ENCODE data around the gene PPP1R14D.

DNA sequence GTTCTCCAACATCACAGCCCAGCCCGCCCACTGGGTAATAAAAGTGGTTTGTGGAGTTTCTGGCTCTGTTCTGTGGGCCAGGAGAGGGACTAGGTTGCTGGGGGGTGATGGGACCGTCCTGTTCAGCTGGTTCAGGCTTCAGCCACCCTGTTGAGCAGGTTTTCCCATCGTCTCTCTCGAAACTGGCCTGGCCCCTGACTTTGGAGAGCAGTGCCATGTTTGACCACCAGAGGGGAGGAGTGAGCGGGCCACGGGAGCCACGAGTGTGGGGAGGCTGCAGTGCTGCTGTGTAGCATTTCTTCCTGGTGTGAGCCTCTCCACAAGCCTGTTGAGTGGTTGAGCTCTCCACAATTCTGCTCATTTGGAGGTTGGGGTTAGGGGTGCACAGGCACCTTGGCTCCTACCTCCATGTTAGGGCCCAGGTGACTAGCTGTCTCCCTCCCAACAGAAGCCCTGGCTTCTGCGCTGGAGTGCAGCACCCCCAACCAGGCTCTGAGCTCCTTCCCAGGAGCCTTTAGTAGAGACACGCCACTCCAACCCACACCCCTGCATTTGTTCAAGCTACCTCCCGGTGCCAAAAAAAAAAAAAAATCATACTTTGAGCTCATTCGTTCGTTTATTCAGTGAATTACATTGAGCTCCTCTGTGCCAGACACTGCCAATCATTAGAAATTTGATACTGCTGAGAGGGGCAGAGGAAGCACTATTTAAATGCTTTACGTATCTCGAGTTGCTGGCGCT lies 29.3 kb upstream of the PPP1R14D start:
- TF ChIP-seq, protein P1, sequence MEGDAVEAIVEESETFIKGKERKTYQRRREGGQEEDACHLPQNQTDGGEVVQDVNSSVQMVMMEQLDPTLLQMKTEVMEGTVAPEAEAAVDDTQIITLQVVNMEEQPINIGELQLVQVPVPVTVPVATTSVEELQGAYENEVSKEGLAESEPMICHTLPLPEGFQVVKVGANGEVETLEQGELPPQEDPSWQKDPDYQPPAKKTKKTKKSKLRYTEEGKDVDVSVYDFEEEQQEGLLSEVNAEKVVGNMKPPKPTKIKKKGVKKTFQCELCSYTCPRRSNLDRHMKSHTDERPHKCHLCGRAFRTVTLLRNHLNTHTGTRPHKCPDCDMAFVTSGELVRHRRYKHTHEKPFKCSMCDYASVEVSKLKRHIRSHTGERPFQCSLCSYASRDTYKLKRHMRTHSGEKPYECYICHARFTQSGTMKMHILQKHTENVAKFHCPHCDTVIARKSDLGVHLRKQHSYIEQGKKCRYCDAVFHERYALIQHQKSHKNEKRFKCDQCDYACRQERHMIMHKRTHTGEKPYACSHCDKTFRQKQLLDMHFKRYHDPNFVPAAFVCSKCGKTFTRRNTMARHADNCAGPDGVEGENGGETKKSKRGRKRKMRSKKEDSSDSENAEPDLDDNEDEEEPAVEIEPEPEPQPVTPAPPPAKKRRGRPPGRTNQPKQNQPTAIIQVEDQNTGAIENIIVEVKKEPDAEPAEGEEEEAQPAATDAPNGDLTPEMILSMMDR (IDR thresholded peaks at IDR 0.05) = peak in 6 of 7 experiments; percentile 92 to 99 (median 94)
- TF ChIP-seq POLR2A (IDR thresholded peaks at IDR 0.05) = no peak
- peak in 2 of 3 donors; percentile 30 to 83 for TF ChIP-seq POLR2AphosphoS5 (IDR thresholded peaks at IDR 0.05)
- TF ChIP-seq EP300 (IDR thresholded peaks at IDR 0.05) = no peak
